Nucleus accumbens (tissue), 56 donors: ENCODE measurements around the gene LRMDA.
"Not testable (repeated sequence)": the region's sequence is repeated elsewhere in the genome, so short reads cannot be mapped to it uniquely, and the experiment has no call there.

Experiments
- DNase-seq, 56 donors: peaks; one replicate each; lab custom pipeline; 2025; lab: John Stamatoyannopoulos, UW

LRMDA gene

DNA sequence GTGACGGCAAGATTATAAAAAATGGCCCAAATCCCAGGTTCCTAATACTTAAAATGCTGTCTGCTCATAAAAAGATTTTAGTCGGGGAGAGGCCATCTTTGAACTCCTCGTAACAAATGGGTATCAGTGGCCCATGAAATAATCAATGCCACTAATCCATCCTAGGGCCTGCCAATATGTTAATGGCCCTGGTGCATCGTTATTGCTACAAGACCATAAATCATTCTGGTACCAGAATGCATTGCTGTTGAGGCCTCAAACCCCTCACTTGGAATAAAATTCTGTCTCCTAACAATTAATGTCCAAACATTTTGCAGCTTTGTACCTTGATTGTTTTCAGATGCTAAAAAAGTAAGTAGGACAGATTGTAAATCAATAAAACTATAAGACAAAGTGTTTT is 290.6 kb downstream of the LRMDA start:
- DNase-seq, result no peak

DNA sequence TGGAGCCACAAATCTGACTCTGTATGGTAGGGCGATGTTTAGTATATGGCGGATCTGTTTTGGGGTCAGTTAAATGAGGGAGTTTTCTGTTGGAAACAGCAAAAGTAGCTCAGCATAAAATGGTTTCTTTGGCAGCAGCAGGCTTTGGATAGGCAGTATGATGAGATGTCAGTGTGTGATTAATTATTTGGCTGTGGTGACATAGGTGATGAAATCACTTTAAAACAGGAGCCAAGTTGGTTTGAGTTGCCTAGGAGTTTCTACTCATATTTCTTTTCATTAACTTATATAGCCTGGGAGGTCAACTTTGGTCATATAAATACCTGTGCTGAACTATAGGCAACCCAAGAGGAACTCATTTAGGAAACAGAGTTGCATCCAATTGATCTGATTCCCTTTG is 291.2 kb downstream of the LRMDA start:
- DNase-seq, result no peak

DNA sequence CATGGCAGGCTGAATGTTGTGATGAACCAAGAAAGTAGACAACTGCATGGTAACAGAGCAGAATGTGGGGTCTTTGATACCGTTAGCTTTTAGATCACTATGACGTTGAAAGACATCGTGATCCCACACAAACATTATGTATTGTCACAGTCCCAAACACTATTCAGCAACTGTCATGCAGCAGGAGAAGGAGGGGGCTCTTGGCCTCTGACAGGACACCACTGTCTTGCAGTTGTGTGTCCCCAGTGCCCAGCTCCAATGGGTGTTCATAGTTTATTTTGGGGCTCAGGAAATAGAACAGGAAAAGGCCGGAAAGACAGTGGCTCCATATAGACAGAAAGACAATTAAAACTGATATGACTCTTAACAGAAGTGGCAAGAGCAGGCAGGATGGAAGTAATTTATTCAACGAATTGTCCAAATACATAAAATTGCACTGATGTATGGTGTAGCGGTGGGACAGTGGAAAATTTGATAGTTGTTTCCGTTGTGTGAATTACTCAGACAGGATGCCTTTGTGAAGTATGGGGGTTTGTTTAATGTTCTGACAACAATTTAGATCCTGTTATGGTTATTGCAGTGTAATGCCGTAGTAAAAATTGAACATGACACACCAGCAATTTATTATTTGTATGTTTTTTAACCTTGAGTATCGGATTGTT is 292.0 kb downstream of the LRMDA start:
- no peak for DNase-seq

DNA sequence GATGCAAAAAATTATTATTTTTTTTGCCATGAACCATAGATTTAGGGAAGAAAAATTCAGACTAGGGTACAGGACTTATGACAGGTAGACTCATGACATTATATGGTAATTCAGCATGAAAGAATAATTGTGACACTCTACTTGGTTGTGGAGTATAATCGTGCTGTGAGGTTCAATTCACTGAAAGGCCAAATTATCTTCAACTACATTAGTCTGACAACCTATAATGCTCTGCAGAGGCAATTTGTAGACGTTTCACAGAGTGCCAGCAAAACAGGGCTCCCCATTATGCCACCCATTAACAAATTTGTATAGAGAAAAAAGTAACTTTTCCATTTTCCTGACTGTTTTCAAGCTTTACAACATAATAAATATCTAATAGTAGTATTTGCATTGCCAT is 292.6 kb downstream of the LRMDA start:
- no peak for DNase-seq

DNA sequence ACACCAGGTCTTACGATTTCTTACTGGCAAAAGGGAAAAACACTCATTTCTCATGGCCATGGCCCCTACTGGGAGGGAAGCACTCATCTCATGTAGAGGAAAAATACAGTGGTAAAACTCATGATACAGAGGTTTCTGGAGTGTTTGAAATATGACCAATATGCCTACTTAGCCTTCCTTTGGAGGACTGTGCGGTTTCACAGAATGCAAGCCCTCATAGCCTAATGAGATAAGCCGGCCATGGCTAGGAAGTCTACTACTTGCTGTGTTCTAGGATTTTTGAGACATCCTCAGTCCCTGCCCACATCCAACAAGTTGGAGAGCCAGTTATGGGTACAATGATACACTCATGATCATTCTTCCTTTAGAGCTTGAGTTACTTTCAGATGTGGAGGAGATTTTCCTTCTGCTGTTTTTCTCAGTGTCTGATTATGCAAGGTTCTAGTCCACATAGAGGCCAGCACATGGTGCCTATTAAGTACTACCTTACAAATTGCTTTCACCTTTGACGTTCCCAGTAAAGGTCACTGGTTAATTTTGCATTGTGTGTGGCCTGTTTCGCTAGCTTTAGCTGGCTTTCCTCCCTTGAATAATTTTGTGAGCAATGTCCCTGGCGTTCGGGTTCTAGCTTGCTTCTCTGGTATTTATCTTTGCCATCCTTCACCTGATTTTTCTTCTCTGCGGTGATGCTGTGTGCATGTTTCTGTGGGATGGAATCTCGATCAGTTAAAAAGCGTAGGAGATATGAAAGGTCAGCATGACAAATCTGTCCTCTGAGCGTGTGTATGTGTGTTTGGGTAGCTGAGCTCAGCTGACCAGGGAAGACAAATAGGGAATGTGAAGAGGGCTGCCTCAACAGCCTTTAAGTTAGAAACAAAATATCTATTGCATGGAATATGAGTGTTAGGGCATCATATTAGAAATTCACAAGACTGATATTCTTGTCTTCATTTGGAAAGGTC is 295.4 kb downstream of the LRMDA start:
- no peak for DNase-seq

DNA sequence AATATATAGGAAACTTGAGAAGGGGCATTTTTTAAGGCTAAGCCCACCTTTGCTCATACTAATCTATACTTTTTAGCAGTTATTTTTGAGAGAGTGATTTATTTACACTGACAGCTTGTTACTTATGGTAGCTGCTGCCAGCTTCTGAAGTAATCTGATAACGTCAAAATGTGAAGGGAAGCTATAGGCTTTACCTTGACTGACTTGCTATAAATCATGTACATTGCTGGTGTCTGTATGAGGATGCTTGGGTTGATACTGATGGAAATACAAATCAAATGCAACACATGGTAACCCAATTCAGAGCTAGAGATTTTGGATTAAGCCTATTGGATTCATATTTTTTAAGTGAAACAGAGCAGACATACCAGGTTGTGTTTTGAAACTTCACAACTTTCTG is 299.4 kb downstream of the LRMDA start:
- DNase-seq, result no peak

DNA sequence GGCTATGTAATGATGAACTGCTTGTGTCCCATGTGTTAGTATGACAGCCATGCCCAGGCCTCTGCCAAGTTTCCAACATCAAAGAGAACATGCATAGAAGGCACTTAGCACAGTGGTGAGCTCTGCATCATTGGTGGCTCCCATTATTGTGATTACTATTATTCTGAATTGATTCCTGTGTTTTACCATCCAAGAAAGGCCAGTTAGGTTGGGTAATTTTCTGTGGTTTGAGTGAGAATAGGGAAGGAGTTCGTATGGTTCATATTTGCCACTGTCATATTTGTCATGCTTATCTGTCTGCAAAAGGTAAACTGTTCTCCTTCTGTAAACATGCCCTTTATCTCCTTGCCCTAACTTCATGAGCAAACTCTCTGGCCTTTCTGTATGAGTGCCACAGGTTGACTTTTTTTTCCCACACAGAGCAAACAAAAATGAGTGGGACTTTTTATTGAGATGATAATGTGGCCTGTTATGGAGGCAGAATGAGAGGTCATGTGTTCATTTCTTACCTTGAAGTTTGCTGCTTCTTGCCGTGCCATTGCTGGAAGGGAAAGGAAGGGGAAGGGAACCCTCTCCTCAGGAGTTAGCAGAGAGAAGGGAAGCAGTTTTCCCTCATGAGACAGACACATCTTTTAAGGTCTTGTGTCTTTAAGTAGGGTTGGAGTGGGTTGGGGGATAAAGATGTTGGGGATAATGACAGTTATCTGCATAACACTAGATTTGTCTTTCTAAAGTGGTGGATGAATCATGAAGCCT is 301.9 kb downstream of the LRMDA start:
- no peak for DNase-seq

DNA sequence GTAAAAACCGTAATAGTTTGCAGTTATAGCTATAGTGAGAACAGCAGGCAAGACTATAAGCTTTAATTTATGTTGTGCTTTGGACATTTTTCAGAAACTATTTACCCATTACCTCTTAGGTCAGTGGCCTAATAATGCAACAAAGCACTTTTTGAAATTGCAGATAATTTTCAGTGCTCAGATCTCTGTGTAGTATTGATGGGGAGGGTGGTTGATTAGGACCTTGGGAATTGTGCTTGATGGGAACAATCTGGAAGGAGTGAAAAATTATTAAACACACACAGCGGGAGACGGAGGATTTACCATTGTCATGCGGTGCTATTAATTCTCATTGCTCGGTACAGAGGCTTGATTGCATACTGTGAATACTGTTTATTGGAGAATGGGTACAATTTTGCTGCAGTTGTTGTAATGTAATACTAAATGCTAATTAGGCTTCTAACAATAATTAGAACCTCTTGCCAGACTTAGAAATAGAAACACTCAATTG is 304.8 kb downstream of the LRMDA start:
- no peak for DNase-seq

DNA sequence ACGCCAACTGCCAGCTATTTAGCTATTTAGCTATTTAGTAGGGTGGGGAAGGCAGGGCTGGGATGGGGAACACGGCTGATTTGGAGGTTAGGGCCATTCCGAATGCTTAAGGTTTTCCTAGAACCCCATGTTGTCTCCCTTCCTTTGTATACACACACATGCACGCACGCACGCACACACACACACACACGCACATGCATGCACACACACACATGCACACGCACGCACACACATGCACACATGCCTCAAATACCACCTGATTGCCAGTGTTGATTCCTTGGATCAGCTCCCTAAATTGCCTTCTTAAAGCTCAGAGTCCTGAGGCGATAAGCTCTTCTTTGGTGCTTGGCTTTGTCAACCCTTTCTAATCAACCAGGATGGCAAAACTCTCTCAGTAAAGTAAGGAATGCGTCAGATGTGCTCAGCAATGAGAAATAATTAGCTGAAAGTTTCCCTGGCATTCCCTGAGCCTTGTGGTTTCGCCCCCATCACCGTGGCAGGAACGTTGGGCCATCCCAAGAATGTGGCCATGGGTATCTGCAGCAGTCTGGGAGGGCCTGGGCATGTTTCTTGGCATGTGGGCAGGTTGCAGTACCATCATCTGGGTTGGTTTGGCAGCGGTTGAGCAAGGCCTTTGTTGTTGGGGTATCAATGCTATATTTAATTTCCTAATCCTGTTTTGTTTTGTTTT is 305.6 kb downstream of the LRMDA start:
- no peak for DNase-seq

DNA sequence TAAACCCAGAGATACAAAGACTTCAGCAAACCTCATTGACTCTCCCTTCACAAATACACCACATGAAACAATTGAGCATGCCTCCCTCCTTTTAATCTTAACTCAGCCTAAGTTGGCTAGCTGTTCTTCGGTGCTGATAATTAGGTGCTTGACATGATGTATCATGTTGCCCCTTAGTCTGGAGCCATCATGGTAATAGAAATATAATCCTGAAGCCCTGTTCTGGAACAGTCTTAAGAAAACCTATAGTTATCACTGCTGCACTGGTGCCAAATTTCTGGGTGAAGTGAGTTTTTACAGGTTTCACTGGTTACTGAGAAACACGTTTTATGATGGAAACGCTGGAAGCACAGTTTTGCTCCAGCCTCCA is 306.1 kb downstream of the LRMDA start:
- DNase-seq, result no peak

DNA sequence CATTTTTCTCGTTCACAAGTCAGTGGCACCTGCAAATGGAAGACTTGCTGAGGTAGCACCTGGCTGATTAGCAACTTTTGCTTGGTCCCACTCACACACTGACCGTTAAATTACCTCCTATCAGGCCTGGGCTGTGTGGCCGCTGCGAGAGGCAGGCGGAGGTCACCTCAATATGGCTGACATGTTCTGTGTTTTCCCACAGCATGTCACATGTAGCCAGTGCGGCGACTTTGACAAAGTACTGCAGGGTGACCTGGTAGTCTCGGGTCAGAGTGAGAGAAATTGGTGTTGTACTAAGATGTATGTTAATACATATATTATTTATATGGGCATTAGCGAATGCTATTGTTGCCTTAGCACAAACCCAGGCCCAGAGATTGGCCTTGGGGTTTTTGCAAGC is 307.5 kb downstream of the LRMDA start:
- DNase-seq, result no peak

DNA sequence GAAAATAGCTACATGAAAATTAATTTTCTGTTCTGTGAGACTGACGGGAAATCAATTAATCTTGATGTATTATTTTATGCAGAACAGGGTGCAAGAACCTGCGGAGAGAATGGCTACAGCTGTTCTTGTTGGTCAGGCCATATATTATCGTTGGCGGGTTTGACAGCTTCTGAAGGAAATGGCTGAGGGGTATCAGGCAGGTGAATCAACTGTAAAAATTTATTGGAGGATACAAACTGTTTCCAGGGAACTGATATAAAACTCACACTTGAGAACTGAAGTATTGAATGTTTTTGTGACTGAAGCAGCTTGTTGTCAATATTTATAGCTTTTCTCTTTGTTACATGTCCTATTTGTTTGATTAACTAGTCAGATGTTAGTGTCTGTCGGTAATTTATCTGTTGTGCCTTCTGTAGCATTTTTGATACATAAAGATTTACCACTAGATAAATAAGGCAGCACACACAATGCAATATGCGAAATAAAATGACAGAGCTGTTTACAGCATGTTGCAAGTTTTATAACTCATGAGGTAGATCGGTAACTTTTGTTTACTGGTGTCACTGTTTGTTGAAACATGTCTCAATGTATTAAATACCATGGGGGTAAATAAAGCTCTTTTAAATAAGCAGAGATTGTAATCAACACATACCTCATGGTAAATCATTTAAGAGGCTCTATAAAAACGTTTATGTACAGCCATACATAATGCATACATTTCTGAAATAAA is 308.2 kb downstream of the LRMDA start:
- no peak for DNase-seq

DNA sequence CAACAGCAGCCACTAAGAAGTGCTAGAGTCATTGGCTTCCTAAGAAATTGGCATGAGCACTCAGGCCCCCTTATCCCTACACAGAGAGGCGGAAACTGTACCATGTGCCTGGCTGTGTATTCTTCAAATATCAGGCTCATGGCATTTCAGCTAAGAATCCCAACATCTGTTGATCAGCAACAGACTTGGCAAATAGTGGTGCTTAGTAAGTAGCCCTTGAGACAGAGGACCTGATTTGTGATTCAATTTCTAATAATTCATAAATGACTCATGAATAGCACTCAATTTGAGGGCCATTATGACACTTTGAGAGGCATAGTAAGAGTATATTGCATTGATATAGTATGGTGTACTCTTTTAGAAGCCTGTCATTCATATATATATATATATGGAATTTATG is 309.1 kb downstream of the LRMDA start:
- no peak for DNase-seq

DNA sequence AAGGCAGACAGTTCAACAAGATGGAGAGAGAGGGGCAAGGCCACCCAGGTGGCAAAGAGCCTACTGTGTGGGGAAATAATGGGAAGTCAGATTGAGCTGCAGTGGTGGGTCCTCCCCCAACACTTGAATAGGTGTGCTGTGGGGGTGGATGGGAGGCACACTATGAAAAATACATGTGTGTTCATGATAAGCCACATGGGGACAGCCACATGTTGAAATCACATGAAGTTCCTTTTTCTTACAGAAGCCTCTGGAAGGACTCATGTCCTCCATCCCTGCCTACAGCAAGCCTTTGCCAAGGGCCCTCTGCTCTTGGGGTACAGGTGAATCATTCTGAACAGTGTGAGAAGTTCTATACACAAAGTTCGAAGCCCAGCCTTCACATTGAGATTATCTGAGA is 310.9 kb downstream of the LRMDA start:
- DNase-seq, result no peak

DNA sequence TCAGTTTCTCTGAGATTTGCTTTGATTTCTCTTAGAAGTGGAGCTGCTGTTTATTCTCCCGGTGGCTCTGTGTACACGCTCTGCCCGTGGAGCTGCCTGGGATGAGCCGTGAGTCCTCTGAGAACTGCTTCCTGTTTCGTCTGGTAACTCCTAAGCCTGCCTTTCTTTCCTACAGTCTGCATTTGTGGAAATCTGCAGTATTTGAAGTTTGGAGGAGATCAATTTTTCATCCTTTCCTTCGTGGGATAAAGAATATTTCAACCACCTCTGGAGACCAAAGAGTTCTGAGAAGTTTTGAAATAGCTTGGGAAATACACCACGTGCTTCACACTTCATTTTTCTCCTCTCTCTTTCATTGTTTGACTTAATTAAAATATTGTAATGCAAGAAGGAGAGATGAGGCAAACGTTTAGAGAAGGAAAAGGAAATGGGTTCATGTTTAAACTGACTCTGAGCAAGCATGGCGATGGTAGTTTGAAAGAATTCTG is 311.9 kb downstream of the LRMDA start:
- no peak for DNase-seq

DNA sequence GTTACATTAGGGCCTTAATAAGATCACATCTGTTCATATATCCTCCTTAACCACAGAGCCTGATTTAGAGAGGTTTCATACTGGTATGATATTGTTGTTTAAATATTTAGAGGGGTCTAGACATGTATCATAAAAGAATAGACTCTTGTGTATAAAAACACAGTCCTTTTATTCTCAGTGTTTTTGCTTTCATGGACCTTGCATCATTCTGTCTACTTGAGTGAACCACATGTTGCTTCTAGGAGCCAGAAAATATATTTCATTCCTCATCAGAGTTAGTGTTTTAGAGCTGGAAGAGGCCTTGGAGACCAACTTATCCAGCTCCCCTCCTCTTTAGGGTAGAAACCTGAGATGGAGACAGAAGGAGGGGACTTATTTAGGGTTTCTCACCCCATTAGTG is 312.8 kb downstream of the LRMDA start:
- DNase-seq, result no peak

DNA sequence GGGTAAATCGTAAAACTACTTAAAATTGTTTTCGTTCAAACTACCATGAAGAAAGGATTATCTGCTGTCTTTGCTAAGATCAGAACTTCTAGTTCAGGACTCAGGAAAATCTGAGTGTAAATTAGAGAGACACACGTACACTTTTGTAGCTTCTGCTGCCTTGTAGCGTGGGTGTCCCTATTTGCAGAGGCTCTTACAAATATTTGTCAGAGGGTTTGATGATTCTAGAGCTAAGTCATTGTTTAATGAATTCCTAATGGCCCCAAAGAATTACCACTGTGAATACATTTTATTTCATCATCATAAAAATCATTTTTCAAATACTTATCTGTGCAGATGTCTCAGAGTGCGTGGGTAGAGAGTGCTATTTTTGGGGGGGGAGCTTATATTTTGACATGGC is 314.9 kb downstream of the LRMDA start:
- DNase-seq, result no peak

DNA sequence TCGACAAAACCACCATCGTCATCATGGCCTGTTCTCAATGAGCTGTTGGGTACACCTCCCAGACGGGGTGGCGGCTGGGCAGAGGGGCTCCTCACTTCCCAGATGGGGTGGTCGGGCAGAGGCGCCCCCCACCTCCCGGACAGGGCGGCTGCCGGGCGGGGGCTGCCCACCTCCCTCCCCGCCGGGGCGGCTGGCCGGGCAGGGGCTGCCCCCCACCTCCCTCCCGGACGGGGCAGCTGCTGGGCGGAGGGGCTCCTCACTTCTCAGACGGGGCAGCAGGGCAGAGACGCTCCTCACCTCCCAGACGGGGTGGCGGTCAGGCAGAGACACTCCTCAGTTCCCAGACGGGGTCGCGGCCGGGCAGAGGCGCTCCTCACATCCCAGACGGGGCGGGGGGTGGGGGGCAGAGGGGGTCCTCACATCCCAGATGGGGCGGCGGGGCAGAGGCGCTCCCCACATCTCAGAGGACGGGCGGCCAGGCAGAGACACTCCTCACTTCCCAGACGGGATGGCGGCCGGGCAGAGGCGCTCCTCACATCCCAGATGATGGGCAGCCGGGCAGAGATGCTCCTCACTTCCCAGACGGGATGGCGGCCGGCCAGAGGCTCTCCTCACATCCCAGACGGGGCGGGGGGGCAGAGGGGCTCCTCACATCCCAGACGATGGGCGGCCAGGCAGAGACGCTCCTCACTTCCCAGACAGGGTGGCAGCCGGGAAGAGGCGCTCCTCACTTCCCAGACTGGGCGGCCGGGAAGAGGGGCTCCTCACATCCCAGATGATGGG is 318.9 kb downstream of the LRMDA start:
- not testable (repeated sequence) for DNase-seq

DNA sequence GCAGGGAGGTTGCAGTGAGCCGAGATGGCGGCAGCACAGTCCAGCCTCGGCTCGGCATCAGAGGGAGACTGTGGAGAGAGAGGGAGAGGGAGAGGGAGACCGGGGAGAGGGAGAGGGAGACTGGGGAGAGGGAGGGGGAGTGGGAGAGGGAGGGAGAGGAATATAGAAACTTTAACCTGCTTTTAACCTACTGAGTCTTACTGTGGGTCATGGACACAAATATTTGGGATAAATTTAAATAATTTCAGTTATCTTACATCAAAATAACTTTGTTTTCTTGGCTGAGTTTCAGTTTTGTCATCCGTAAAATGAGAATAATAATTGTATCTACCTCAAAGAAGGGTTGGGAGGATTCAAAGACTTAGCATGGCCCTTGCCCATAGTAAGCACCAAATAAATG is 319.8 kb downstream of the LRMDA start:
- no peak for DNase-seq
